Stimulated activated CD4-positive, alpha-beta T cell treated with anti-CD3 and anti-CD28 coated beads, Interleukin-2, amount 100 ng/mL, for 48 hours (primary cell): ENCODE results near the gene COL4A3.
"Not testable (repeated sequence)": the region's sequence is repeated elsewhere in the genome, so short reads cannot be mapped to it uniquely, and the experiment has no call there.

Experiments
- DNase-seq, 2 donors: peaks; one replicate each; pipeline ENCODE4 v3.0.0-alpha.2; 2020

COL4A3 gene

DNA sequence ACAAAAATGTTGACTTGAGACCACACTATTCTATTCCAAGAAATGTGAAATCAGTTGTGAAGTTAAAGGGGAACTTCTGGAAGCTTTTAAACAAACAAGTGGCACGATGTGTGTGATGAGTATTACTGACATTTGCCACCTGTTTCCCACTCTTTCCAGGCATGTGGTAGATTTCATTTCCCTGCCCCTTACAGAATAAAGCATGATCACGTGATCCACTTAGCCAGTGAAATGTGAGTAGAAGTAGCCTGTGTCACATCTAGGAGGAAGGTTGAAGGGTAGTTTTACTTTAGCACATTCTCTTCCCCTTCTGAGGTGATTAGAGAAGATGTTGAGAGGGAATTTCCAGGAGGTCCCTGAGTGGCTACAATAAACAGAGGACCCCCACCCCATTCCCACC lies 4.3 kb upstream of the COL4A3 start:
- DNase-seq, result no peak

DNA sequence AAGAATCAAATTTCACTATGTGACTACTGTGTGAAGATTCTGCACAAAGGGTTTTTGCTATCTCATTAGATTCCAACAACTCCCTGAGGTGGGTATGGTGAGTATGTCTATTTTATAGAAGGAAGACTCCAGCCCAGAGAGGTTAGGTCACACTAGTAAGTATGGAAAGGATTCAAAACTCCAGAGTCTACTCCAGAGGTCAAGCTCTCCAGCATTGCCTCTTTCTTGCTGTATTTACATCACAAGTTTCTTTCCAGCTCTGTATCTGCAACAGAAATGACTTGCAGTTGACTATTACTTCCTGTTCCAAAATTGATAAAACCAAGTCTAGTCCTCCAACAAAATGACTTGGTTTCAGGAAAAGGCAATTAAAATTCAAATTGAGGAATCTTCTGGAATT lies 2.5 kb upstream of the COL4A3 start:
- DNase-seq, result no peak

DNA sequence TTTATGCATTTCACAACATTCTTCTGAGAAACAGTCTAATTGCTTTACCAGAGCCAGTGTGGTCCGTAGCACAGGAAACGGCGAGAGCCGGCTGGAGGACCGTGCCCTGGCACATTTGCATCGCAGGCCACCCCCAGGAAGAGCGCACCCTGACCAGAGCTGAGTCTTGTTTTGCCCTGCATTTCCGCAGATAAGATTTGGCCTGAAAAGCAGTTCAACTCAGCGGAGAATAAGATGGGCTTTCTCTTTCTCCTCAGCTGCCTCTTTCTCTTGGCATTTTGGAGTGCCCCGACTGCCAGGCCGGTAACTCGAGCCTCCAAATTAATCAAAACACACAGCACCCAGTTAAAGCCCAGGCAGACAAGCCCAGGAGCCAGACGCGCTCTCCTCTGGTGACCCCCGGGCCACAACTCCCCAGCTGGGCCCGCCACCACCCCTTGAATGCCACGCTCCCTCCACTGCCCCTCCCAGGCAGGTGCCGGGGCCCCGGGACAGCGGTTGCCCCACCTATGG lies 883 bp upstream of the COL4A3 start:
- DNase-seq, result no peak

DNA sequence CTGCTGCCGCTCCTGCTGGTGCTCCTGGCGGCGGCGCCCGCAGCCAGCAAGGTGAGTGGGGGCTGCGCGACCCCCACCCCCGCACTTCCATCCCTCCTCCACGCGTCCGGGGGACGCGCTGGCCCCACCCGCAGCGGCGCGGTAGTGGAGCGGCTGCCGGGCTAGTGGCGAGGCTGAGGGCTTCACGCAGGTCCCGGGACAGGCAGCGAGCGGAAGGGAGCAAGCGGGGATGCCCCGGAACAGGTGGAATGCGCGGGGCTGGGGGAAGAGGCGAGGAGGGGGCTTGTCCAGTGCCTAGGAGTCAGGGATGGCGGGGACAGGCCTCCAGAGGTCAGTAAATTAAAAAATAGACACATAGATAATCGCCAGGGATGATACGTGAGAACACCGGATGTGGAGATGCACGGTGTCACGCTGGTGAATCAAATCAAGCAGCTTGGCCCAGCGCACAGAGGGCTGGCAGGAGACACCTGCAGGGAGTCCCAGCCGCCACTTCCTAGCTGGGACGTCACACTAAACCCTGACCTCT lies 403 bp downstream of the COL4A3 start:
- DNase-seq, result no peak

DNA sequence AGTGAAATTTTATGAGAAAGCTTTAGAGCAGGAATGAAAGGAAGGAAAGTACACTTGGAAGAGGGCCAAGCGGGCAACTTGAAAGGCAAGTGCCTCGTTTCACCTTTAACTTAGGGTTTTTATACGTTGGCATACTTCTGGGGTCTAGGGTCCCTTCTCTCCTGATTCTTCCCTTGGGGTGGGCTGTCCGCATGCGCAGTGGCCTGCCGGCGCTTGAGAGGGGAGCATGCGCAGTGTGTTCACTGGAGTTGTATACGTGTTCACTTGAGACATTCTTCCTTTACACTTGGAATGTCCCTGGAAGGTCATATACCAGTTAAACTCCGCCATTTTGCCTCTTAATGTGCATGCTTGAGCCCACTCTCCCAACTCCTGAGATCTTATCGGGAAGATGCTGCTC lies 7.4 kb downstream of the COL4A3 start:
- DNase-seq, result not testable (repeated sequence)

DNA sequence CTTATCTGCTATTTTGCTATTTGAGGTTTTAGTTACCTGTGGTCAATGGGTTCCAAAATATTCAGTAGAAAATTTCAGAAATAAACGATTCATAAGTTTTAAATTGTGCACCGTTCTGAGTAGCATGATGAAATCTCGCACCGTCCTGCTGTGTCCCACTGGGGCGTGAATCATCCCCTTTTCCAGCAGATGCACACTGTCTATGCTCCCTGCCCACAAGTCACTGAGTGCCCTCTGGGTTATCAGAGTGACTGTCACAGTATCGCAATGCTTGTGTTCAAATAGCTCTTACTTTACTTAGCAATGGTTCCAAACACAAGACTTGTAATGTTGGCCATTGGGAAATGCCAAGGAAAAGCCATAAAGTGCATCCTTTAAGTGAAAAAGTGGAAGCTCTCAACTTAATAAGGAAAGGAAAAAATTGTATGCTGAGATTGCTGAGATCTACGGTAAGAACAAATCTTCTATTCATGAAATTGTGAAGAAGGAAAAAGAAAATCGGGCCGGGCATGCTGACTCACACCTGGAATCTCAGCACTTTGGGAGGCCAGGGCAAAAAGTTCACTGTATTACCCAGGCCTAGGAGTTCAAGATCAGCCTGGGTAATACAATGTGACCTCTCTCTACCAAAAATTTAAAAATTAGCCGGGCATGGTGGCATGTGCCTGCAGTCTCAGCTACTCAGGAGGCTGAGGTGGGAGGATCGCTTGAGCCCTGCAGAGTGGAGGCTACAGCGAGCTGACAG lies 13.3 kb downstream of the COL4A3 start:
- DNase-seq, result no peak

DNA sequence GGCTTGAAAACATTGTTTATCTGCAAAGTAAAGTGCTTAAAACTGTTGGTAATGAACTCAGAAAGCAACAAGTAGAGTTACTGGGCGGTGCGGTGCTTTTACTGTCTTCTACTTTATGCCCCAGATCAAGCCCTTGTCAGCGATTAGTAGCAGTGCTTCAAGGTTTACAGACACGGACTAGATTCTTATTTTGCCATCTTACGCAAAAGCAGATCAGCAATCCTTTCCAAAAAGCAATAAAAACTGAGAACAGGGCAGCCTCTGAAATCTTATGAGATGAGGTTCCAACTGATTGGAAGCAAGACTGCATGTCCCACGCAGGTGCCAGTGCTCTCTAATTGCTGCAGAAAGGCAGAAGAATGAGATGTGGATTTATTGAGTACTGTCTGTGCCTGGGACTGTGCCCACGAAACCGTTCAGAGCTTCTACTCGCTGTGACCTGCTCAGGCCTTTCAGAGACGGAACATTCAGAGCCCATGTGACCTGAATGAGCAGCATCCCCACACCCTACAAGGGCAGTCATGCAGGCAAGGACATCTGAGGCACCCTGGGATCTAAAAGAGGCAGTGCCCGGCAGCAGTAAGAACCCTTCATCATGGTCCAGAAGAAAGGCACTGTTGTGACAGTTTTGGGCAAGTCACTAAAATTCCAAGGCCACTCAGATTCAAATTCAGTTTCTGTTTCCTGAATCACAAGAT lies 15.7 kb downstream of the COL4A3 start:
- DNase-seq, result no peak

DNA sequence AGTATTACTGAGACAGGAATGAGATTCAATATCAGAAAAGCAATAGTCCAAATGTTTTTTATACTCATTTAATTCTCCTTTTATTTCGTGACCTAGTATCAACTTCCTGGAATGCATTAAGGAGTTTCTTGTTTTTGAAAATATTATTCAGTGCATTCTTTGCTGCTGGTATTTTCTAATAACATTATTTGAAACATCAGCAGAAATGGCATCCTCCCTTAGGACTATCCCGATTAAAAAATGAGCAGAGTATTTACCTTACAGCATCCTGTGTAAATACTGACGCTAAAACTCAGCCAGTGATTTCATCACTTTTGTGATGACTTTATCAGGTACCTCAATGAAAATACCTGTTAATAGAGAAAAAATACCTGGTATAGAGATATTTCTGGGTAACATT lies 16.3 kb downstream of the COL4A3 start:
- no peak for DNase-seq

DNA sequence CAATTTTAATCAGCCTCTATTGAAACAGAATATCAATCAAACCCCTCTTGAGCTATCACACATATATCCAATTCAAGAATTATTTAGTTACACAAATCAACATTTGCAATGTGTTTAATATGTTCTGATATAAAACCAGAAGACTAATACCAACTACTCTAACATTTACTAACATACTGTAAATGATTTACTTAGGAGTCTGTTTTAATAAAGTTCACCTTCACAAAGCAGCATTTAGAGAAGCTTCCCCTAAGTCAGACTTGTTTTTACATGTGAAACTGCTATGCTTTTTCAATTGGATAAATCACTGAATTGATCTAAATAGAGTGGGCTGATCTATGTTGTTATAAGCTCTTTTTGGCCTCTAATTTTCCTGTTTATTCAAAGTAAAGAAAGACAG lies 18.3 kb downstream of the COL4A3 start:
- DNase-seq, result no peak

DNA sequence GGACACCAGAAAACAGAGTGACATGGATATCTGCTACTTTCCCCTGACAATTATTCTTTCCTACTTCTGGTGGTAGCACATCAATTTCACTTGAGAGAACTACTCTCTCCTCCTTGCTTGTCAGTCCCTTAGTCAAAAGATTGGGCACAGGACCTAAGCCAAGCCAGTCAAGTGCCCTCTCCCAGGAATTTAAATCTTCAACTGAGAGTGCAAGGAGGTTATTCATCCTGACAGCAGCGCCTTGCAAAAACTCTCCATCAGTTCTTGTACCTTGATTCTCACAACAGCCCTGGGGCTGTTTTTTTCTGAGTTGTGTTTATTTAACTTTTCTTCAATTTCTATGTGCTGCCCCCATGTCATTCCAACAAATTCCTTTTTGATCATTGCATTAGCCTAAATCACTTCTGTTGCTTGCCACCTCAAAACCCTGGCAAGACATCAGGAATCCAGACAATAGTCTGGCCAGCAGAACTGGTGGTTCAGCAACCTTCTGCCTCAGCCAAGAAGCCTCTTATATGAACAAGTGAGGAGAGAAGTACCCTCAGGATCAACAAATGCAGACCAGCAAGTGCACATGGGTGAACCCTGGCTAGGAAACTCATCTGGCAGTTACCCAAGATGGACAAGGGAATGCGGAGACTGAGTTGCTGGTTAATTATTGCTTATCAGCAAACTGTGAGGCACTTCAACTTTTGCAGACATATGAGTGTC lies 19.4 kb downstream of the COL4A3 start:
- no peak for DNase-seq

DNA sequence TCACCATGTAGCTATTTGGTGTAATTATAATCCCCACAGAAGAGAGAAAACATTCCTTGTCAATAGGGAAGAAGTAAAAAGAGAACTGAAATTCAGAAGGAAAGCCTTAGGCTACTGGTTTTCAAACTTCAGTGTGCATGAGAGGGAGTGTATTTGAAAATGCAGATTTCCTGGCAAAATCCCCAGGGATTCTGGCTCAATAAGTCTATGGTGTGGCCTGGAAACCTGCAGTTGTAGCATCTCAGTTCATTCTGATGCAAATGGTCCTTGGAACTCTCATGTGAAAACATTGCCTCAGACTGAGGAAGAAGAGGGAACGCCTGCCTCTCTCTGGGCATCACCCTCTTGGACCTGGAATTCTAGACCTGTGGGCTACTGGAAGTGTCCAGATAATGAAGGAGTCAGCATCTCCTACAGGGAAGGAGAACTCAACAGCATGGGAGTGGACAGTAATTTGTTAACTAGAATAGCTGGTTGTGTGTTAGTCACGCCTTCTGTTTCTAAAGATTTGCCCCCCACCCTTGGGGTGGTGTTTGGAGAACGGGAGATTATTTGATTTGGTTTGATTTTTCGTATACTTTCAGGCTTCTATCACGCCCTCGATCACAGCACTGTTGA lies 21.3 kb downstream of the COL4A3 start:
- DNase-seq, result no peak

DNA sequence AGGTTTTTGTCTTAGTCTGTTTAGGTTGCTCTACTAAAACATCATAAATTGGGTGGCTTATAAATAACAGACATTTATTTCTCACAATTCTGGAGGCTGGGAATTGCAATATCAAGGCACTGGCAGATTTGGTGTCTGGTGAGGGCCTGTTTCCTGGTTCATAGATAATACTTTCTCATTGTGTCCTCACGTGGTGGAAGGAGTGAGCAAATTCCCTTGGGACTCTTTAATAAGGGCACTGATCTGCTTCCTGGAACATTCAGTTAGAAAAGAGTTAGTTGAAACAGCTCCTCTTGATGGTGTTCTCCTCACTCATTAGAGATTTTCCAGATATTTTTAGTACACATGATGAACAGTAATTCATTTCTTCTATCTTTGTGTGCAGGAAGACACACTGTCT lies 22.3 kb downstream of the COL4A3 start:
- DNase-seq, result no peak

DNA sequence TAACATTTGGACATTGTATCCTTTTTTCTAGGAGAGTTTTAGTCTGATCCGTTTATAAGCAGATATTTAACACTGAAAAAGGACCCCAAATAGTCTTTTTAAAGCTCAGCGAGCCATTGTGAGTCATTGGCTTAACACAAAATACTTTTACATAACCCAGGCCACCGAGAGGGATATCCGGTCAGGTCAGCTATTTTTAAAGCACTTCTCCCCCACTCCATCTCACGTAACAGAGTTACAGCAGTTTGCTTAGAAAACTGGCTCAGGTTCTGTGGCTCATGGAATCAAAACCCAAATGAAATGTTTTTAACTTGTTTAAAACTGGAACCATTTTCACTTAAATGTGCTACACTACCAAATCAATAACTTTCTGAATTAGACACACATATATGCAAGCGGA lies 23.9 kb downstream of the COL4A3 start:
- DNase-seq, result no peak

DNA sequence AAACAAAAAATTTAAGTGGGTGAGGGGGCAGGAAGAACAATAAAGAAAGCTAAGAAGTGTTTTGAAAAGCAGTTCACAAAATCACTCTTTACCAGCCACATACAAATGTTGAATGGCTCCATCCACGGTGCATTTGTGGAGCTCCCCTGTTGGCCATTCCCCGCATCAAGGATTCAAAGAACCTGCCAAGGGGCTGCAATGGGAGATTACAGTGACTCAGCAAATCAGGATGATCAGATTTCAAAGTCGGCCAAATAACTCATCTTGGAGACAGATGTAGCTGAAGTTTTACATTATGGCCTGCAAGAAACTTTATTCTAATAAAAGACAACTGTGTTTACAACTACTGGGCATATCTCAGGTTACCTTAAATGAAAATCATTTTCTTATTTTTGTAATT lies 26.9 kb downstream of the COL4A3 start:
- no peak for DNase-seq

DNA sequence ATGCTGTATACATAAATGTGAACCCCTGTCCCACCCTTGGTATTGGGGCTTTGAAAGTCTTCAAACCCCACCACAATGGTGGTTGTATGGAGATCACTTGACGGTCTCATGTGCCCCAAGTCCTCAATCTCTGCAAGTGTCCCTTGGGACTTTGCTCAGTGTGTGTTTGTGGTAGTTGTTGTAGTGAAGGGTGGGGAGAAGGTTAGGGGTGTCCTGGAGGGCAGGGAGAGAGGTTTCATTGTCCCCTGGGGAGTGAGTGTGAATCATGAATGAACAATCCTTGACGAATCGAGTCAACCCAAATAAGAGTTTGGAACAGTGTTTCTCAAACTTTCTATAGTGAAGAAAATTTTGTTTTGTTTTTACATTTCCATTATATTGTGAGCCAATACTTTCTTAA lies 28.1 kb downstream of the COL4A3 start:
- no peak for DNase-seq

DNA sequence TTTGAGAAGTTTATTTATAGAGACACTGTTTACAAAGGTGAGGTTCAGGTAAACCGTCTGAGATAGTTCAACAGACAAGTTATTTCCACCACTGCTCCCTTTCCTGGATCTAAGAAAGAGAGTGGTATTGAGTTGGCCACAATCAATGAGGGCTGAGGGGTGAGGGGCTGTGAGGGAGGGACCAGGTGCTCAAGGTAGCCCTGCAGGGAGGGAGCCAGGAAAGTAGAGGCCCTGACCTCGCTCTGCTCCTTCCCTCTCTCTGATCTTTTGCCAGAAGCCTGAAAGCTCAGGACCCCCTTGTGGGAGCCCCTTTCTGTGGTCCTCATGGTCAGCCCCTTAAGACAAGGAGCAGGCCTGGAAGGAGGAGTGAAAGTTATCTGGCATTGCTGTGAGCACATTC lies 29.8 kb downstream of the COL4A3 start:
- DNase-seq, result no peak

DNA sequence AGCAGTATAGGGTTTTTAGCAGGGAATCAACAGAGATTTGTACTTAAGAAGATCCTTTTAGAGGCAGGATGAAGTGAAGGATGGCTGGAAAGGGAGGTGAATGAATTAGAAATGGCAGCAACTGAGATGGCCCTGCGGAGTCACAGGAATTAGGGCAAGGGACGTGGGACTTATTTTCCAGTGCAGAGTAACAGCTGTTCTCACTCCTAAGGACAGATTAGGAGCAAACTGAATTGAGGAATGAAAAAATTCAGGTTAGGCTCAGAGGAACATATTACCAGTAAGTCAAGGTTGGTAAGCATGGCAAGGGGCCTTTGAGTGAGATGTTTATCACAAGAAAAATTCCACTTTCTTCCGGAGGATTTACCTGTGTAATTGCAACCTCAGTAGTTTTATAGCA lies 34.4 kb downstream of the COL4A3 start:
- DNase-seq, result no peak

DNA sequence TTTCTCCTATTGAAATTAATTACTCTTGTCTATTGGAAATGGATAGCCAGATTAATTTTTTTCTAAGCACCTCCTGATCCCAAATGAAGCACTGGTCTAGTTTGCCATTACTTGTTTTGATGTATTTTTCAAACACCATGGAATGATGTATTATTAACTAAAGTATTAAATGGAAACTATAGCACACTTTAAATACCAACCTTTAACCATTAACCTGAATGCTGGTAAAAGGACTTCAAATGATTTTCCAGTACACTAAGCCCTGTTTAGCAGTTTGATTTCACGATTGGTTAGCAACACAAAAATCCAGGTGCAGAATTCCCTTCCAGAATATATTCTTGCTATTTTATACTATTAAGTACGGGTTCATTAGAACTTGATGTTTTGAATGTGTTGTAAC lies 37.3 kb downstream of the COL4A3 start:
- no peak for DNase-seq

DNA sequence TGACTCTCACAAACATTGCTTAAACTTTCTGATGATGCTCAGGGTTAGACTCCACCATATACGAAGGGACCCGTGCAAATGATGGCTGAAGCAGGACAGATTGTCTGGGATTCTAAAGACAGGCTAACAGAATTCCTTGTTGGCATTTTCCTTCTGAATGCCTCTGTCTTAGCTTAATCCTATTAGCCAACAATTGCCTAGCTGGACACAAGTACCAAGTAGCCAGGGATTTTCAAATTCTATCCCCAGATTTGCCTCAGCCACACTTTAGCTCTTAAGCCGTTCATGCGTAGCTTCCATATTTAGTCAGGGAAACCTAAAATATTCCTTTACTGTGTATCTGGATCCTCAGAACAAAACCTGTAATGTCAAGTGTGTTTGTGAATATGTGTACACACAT lies 40.0 kb downstream of the COL4A3 start:
- DNase-seq, result no peak

DNA sequence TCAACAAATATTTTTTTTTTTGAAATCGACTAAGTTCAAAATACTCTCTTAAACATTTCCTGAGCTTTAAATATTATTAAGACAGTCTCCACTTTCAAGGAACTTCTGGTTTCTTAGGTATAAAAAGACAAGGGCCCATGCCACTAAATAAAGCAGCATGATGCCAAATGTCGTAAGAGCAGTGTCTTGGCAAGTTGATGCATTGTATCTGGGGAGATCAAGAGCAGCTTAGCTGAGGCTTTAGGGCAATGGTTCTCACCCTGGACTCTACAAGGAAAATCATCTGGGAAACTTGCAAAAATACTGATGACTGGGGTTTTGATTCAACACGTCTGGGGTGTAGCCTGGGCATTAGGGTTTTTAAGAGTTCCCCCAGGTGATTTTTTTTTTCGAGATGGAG lies 41.3 kb downstream of the COL4A3 start:
- DNase-seq, result no peak

DNA sequence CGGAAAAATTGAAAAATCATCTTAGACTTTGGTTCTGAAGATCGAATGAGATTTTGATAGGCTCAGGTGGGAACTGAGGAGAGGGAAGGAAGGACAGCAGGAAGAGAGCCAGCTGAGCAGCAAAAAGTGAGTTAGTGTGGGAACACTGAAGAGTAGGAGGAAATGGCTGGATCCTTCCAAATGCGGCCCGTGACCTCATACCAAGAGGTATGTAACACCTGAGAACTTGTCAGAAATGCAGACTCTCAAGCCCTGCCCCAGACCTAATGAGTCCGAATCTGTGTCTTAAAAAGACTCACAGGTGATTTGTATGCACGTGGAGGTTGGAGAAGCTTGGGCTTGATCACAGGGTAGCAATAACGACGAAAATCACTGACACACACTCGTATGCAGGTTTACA lies 42.0 kb downstream of the COL4A3 start:
- no peak for DNase-seq

DNA sequence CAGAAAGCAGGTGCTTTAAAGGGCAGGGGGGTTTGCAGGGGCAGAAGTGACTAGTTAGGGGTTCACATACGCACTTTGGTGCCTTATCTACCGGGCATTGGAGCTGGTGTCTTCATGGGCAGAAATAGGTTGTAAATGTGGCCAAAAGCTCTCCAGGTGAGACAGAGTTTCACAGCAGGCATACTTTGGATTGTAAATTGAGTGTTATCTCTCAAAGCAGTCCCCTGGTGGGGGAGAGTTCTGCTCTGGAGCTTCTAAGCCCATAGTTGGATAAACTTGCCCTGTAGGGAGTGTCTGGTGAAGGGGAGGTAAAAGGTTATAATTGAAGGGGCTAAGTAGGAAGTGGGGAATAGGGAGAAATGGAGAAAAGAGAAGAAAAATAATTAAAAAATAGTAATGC lies 43.1 kb downstream of the COL4A3 start:
- no peak for DNase-seq

DNA sequence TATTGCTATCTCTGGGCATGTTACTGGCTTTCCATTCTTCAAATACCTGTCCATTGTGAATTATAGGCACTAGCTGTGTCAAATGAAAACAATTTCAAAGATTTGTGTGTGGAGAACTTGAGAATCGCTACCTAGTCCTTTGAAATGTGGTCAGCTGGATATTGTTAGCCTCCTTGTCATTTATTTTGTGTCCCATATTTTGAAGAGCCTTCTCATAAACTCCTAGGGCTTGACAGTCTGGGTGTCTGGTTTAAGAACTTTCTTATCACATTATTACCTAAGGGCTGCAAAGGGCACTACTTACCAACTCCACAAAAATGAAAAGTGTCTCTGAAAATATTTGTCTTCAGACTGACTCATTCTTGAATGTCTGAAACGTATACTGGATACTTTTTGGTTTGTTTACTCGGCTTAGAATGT lies 50.2 kb downstream of the COL4A3 start:
- no peak for DNase-seq
